GM12874 (cell line): ENCODE measurements around the gene SNCG.

Experiments used
- CTCF ChIP-seq: IDR thresholded peaks from 2 replicates; pipeline ENCODE4 v1.5.1; 2011; ENCODE audit warnings: low read depth, mild to moderate bottlenecking, control low read depth, low read length, moderate library complexity; ENCODE audit not compliant: insufficient read depth

Gene SNCG

GRCh38 chr10:86965986-86966654 lies 7.7 kb downstream of the SNCG start:
- TF ChIP-seq CTCF, result no peak

- TF ChIP-seq CTCF, result no peak
Measured at GRCh38 chr10:86967481-86967941, 9.1 kb downstream of the SNCG start.

GRCh38 chr10:86968271-86968993 lies 10.0 kb downstream of the SNCG start, which contains the start of gene ADIRF:
Gene ADIRF (plus strand): TSS chr10:86968482. CDS start chr10:86968545, 63 bp downstream.
- TF ChIP-seq CTCF, result no peak

- TF ChIP-seq CTCF, result no peak
Measured at GRCh38 chr10:86968994-86969355, 10.6 kb downstream of the SNCG start.

- no peak for TF ChIP-seq CTCF
Measured at GRCh38 chr10:86969421-86970041, 11.1 kb downstream of the SNCG start.

- TF ChIP-seq CTCF, result no peak
Measured at GRCh38 chr10:86970162-86970981, 12.0 kb downstream of the SNCG start.

GRCh38 chr10:86970982-86971231 lies 12.5 kb downstream of the SNCG start:
- TF ChIP-seq CTCF, result no peak
